ENCODE results near the gene SUSD3. TPM values are rescaled to one million over a fixed set of nuclear protein-coding genes. Genes with fewer than 3 reads are reported as not detected.

The SUSD3 gene
- total RNA-seq, 1 experiment from 2014 or later: 5.0 TPM

DNA sequence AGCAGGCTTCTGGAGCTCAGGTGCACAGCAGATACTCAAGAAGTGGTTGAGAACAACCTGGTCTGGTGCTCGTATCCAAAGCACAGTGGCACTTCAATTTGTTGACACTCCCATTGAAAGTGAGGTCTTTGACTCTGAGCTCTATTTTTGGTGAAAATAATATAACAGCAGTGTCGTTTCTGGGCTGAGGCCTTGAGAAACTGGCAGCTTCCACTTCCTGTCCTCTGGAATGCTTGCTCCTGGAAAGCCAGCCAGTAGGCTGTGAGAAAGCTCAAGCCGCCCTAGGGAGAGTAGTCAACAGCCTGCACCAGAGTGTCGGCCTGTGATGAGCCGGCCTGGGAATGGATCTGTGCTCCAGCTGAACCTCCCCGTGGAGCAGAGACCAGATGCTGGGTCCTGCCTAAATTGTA is 6.8 kb upstream of the SUSD3 start:
- ATAC-seq (no peak), DNase-seq (ENCODE audit: low read depth, low spot score) (no peak)
- H3K4me3 ChIP-seq (ENCODE audit: low read depth in 2 of 2, low read length in 2 of 2): no peak overlapping the region
- H3K27me3 ChIP-seq (ENCODE audit: control insufficient read depth, insufficient read depth, low read length): no peaks in the 10 kb centered on the region
- intact Hi-C loops (cut with micrococcal nuclease; ENCODE audit: unreplicated experiment): no loop called here
- TF ChIP-seq, protein P1, sequence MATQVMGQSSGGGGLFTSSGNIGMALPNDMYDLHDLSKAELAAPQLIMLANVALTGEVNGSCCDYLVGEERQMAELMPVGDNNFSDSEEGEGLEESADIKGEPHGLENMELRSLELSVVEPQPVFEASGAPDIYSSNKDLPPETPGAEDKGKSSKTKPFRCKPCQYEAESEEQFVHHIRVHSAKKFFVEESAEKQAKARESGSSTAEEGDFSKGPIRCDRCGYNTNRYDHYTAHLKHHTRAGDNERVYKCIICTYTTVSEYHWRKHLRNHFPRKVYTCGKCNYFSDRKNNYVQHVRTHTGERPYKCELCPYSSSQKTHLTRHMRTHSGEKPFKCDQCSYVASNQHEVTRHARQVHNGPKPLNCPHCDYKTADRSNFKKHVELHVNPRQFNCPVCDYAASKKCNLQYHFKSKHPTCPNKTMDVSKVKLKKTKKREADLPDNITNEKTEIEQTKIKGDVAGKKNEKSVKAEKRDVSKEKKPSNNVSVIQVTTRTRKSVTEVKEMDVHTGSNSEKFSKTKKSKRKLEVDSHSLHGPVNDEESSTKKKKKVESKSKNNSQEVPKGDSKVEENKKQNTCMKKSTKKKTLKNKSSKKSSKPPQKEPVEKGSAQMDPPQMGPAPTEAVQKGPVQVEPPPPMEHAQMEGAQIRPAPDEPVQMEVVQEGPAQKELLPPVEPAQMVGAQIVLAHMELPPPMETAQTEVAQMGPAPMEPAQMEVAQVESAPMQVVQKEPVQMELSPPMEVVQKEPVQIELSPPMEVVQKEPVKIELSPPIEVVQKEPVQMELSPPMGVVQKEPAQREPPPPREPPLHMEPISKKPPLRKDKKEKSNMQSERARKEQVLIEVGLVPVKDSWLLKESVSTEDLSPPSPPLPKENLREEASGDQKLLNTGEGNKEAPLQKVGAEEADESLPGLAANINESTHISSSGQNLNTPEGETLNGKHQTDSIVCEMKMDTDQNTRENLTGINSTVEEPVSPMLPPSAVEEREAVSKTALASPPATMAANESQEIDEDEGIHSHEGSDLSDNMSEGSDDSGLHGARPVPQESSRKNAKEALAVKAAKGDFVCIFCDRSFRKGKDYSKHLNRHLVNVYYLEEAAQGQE (IDR thresholded peaks at IDR 0.05; ENCODE audit: insufficient read depth in 1 of 2, low read depth in 2 of 2, low read length in 1 of 2): no peak
- TF ChIP-seq, protein P2, sequence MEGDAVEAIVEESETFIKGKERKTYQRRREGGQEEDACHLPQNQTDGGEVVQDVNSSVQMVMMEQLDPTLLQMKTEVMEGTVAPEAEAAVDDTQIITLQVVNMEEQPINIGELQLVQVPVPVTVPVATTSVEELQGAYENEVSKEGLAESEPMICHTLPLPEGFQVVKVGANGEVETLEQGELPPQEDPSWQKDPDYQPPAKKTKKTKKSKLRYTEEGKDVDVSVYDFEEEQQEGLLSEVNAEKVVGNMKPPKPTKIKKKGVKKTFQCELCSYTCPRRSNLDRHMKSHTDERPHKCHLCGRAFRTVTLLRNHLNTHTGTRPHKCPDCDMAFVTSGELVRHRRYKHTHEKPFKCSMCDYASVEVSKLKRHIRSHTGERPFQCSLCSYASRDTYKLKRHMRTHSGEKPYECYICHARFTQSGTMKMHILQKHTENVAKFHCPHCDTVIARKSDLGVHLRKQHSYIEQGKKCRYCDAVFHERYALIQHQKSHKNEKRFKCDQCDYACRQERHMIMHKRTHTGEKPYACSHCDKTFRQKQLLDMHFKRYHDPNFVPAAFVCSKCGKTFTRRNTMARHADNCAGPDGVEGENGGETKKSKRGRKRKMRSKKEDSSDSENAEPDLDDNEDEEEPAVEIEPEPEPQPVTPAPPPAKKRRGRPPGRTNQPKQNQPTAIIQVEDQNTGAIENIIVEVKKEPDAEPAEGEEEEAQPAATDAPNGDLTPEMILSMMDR (IDR thresholded peaks at IDR 0.05): no peak
- TF ChIP-seq TCF7L2 (IDR thresholded peaks at IDR 0.05; ENCODE audit: low read depth, low read length): no peak
- no peak for TF ChIP-seq POLR2AphosphoS5 (IDR thresholded peaks at IDR 0.05; ENCODE audit: low read depth, low read length)
- no peaks in the 10 kb centered on the region; the same call in 1 of the 2 replicates for H3K4me1 ChIP-seq (ENCODE audit: control insufficient read depth, insufficient read depth, low read length)
- BruUV-seq (replicated peaks): no TSS peak
- no peak overlapping the region for H3K27ac ChIP-seq (ENCODE audit: low read length)
- ChIA-PET CTCF (no interaction called here), POLR2A (no interaction called here)
- in situ Hi-C loops (cut with HindIII; ENCODE audit: low pct_unique_long_range_greater_than_20kb, low sequenced_read_pairs): no loop called here
- H3K36me3 ChIP-seq (ENCODE audit: control insufficient read depth, insufficient read depth, low read length): no peaks in the 10 kb centered on the region
- no peaks in the 10 kb centered on the region for H3K9me3 ChIP-seq (ENCODE audit: control insufficient read depth, insufficient read depth, low read depth, low read length)

GRCh38 chr9:93052791-93053540 is 5.5 kb upstream of the SUSD3 start:
- Histone ChIP-seq H3K4me3 (ENCODE audit: low read depth in 2 of 2, low read length in 2 of 2) (no peak overlapping the region), H3K27me3 (ENCODE audit: control insufficient read depth, insufficient read depth, low read length) (no peaks in the 10 kb centered on the region), H3K27ac (ENCODE audit: low read length) (no peak overlapping the region), H3K36me3 (ENCODE audit: control insufficient read depth, insufficient read depth, low read length) (no peaks in the 10 kb centered on the region), H3K4me1 (ENCODE audit: control insufficient read depth, insufficient read depth, low read length) (no peaks in the 10 kb centered on the region; the same call in 1 of the 2 replicates), H3K9me3 (ENCODE audit: control insufficient read depth, insufficient read depth, low read depth, low read length) (no peaks in the 10 kb centered on the region)
- ChIA-PET CTCF (no interaction called here), POLR2A (no interaction called here)
- in situ Hi-C loops (cut with HindIII; ENCODE audit: low pct_unique_long_range_greater_than_20kb, low sequenced_read_pairs): no loop called here
- TF ChIP-seq, protein P1 (IDR thresholded peaks at IDR 0.05; ENCODE audit: insufficient read depth in 1 of 2, low read depth in 2 of 2, low read length in 1 of 2): no peak
- TF ChIP-seq TCF7L2 (IDR thresholded peaks at IDR 0.05; ENCODE audit: low read depth, low read length) (no peak), SIN3A (IDR thresholded peaks at IDR 0.05; ENCODE audit: borderline replicate concordance, insufficient read depth, low read depth, low read length) (no peak)
- ATAC-seq: no peak
- no peak for DNase-seq (ENCODE audit: low read depth, low spot score)
- intact Hi-C loops (cut with micrococcal nuclease; ENCODE audit: unreplicated experiment): no loop called here
- BruUV-seq (replicated peaks): no TSS peak
